HG03159 (cell line): Measurements from ENCODE around the gene NECTIN1.

Experiments
- ATAC-seq: cut with Tn5 transposase; IDR thresholded peaks from one replicate; pipeline ENCODE4 v1.9.1; 2021; ENCODE audit warnings: mild to moderate bottlenecking, moderate library complexity; ENCODE audit not compliant: unreplicated experiment

NECTIN1 gene

GRCh38 chr11:119696378-119697222 lies 32.4 kb downstream of the NECTIN1 start:
- ATAC-seq, result no peak

DNA sequence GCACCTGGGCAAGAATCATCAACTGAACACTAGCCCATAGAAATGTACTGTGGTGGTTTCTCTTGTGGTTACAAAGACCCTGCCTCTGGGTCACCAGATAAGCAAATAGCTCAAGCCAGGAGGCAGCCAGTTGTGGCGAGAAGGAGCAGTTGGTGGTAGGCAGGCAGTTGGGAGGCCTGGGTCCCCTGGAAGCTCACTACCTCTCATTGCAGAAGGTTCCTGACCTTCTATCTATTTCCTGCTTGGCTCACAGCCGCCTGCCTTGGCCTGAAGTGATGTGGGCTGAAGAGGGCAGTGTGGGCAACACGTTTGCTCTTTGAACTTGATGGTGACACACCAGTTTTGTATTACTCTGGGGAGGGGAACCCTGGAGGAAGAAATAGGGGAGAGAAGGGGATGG lies 34.7 kb downstream of the NECTIN1 start:
- ATAC-seq, result no peak

GRCh38 chr11:119693253-119693815 lies 35.7 kb downstream of the NECTIN1 start:
- ATAC-seq, result no peak

DNA sequence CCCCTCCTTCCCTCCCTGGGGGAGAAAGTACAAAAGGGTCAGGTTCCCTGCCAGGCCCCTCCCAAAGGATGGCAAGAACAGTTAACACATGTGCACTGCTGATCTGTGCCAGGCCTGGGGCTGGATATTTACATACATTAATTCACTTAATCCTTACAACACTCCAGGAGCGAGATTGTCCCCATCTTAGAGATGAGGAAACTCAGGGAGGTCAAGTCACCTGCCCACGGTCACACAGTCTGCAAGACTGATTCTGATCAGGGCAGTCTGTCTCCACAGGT lies 36.5 kb downstream of the NECTIN1 start:
- no peak for ATAC-seq

- ATAC-seq, result no peak
Measured at GRCh38 chr11:119691701-119692539, 37.1 kb downstream of the NECTIN1 start.

DNA sequence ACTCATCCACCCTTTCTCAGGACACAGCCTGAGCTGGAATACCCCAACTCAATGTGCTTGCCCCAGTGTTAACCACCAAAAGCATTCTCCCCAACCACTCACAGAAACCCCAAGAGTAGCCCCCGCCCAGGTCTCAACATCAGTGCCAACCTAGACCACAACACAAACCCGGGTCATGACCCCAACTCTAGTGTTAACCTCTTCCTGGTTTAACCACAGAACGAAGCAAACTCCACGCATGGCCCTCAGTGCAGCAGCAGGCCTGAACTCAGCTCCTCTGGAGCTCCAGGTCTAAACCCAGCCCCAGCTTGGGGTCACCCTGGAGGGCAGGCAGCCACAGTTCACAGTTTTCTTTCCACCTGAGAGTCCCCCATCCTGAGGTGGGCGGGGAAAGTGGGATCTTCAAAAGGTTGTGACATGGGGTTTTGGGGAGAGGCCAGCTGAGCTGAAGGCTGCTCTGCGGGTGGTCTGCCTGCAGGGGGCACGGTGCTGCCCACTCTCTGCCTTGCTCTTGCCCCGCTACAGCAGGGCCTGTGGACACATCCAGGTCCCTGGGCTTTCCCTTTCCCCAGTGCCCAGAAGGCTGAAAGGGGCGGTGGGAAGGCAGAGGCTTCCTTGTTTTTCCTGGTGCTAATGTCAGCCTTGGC lies 37.9 kb downstream of the NECTIN1 start:
- ATAC-seq, result no peak

DNA sequence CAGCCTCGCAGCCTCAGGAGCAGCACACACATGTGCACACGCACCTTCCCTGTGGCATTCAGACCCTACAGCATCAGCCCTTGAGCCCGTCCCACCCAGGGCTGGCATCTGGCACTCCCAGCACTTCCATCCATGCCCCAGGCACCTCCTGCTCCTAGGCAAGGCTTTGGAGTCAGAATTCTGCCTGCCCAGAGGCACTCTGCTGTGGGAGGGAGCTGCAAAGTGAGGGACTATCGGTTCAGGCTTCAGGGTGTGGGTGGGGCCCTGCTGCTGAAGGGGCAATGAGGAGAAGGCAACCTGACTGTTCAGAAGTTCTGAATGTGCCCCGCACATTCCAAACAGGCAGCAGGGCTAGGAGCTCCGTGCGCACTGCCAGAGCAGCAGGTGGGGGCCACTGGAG lies 39.7 kb downstream of the NECTIN1 start:
- ATAC-seq, result no peak

- ATAC-seq, result no peak
Measured at GRCh38 chr11:119688356-119688755, 40.6 kb downstream of the NECTIN1 start.

- no peak for ATAC-seq
Measured at GRCh38 chr11:119687373-119688046, 41.5 kb downstream of the NECTIN1 start.

- no peak for ATAC-seq
Measured at GRCh38 chr11:119686177-119686882, 42.7 kb downstream of the NECTIN1 start.

DNA sequence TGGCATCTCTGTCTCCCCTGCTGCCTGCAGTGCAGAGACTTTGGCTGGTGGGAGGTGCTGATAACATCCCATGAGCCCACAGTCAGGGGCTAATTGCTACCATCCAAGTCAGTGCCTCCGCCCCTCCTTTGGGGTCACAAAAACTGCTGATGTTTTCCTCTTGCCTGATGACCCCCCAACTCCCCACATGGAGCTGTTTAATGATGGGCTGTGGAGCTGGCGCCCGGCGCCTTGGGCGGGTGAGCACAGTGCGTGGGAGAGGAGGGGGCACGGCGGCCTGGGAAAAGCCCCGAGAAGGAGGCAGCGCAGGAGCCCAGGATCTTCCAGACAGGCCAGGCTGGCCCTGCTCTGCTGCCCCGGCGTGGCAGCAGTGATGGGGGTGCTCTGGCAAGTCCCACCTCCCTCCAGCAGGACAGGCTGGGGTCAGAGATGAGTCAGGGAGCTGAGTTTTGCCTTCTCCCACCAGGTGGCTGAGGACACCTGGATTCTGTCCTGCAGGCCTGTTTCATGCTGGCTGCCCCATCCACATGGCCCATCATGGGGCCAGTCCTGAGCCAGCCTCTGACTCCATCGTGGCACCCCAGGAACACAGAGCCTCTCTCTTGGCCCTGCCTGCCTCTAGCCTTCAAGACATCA lies 43.8 kb downstream of the NECTIN1 start:
- no peak for ATAC-seq

DNA sequence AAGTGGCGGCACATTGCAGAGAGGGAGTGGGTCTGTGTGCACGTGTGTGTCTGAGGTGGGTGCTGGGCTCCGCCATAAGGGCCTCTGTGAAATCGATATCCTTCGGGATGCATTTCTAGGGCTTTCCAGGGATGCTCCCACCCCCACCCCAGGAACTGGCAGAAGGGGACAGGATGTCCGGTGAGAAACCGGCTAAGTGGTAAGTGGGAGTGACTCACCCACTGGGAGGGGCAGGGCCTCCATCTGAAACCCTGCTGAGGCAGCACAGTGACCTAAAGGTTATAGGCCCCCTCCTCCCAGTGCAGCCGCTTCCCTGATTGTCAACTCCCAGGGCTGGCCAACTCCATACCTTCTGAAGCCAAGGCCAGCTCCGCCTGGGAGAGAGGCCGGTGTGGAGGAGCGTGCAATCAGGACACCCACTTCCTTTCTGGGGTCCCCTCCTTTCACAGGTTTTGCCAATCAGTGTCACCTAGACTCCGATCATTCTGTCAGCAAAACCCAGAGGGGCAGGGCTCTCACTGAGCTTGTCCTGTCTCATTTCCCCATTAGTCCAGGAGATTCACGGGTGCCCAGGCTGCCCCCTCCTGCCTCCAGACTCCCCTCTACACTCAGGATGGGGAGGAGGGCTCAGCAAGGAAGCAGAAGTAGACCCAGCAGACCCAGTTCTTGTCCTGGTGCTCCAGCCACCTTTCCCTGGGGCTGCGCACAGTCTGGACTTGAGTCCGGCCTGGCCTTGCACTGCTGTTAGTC lies 44.5 kb downstream of the NECTIN1 start:
- ATAC-seq, result no peak

DNA sequence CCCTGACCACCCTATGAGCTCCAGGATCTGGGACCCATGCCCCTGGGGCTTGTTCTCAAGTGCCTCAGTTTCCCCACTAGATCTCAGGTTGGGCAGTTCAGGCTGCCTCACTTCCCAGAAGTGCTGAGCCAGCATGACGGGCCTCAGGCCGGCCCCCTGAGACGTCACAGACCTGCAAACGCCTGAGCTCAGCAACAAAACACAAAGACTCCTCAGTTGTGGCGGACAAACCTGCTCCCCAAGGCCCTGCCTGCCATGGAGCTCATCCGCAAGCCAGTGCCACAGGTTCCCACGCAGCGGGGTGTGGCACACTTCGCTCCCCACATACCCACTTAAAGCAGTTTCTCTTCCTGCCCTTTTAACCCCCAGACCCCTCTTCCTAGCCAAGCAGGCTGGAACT lies 45.2 kb downstream of the NECTIN1 start:
- no peak for ATAC-seq

DNA sequence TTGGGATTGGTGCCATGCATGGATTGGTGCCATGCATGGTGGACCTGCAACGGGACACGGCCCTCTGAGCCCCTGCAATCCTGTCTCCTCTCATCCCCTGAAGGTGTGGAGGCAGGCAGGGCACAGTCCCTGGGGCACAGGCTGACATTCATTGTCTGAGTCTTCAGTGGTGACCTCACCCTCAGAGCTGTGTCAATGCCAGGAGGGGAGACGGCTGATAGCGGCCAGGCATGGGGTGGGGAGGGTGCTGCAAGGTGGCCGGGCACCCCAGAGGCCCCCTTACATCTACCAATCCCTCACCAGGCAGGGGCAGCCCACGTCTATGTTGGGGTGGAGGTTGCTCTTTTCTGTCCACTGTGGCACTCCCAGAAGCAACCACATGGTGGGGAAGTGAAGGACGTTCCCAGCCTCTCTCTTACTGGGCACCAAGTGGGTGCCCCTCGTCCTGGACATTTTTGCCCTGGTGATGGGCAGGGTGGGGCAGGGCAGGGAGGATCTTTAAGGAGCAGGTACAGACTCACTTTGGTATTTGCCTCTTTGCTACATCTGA lies 47.6 kb downstream of the NECTIN1 start:
- ATAC-seq, result no peak

- ATAC-seq, result no peak
Measured at GRCh38 chr11:119680541-119681360, 48.2 kb downstream of the NECTIN1 start.

DNA sequence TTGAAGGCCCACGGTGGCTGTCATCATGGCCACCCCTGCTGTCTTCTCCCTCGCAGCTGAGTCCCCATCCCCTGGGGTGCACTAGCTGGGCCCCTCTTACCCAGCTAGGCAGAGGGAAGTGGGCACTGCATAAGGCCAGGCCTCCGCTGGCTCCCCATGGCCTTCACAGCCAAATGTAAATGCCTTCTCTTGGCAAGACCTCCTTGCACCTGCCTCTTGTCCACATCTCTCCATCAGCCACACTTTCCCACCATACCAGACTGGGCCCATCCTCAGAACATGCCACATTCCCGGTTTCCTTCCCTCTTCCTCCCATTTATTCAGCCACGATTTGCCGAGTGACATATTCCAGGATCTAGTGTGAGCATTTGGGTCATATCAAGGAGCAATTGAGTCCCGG lies 49.7 kb downstream of the NECTIN1 start:
- ATAC-seq, result no peak

- no peak for ATAC-seq
Measured at GRCh38 chr11:119678351-119678750, 50.6 kb downstream of the NECTIN1 start.

DNA sequence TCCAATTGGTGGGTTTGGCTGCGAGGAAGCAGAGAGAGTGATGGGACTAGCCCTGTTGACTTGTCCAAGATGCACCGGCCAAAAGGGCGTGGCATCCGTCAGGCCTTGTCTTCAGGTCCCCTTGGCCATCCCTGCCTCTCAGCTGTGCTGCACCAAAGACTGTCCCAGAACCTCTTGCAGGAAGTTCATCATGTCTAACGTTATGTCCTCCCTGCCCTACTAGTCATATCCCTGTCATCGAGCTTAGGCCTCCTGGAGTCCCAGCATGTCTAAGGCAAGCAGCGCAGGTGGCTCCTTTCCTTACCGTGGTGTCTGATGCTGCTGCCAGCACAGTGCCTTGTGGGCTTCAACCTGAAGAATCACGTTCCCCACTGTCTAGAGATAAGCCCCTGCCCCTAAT lies 51.2 kb downstream of the NECTIN1 start:
- no peak for ATAC-seq
